IMR-90 (cell line): ENCODE data around the gene MEST. TPM values are rescaled to one million over a fixed set of nuclear protein-coding genes. Genes with fewer than 3 reads are reported as not detected.

Experiments
- ATAC-seq: fragments of 200-7000 bp; cut with Tn5 transposase; 2 replicates; pipeline ENCODE4 v1.9.1; 2020; ENCODE audit warnings: low read depth, mild to moderate bottlenecking, moderate library complexity
- BruUV-seq: library from RNA; stranded (reverse); fragments of 400-500 nt; replicated peaks from 2 replicates; lab custom pipeline; 2021; lab: Mats Ljungman, UMichigan
- CTCF ChIA-PET: fragments of 300-600 bp; formaldehyde crosslinking; extraction: SDS; loops from one replicate; lab custom pipeline; 2021; ENCODE audit warnings: antibody characterized with exemption; lab: Yijun Ruan, JAX
- POLR2A ChIA-PET: fragments of 300-600 bp; sonication (Branson Sonifier 250); formaldehyde crosslinking; loops from one replicate; lab custom pipeline; 2022; ENCODE audit warnings: antibody characterized with exemption; ENCODE audit not compliant: unreplicated experiment; lab: Charles Lee
- DNase-seq: peaks from one replicate; pipeline ENCODE4 v3.0.0; 2013
- H2AFZ ChIP-seq: replicated peaks from 2 replicates; pipeline ENCODE3; 2013; ENCODE audit warnings: low read length, mild to moderate bottlenecking; ENCODE audit not compliant: poor library complexity
- H2AK5ac ChIP-seq: 2 replicates; pipeline ENCODE4 v1.6.1; 2013; ENCODE audit warnings: low read depth, low read length, inconsistent platforms
- H2AK9ac ChIP-seq: replicated peaks from 2 replicates; pipeline ENCODE3; 2013; ENCODE audit warnings: mild to moderate bottlenecking, low read depth, low read length, moderate library complexity; ENCODE audit not compliant: poor library complexity
- H2BK120ac ChIP-seq: 2 replicates; pipeline ENCODE4 v1.6.1; 2013; ENCODE audit warnings: low read depth, low read length, inconsistent platforms
- H2BK15ac ChIP-seq: 3 replicates; pipeline ENCODE4 v1.6.1; 2013; ENCODE audit warnings: low read depth, low read length, inconsistent platforms
- H2BK20ac ChIP-seq: 2 replicates; pipeline ENCODE4 v1.6.1; 2013; ENCODE audit warnings: low read depth, mild to moderate bottlenecking, inconsistent platforms, low read length, moderate library complexity
- H2BK5ac ChIP-seq: 2 replicates; pipeline ENCODE4 v1.6.1; 2013; ENCODE audit warnings: mild to moderate bottlenecking, low read depth, low read length, inconsistent platforms; ENCODE audit not compliant: poor library complexity, severe bottlenecking
- H3K14ac ChIP-seq: replicated peaks from 2 replicates; pipeline ENCODE4 v1.6.1; 2013; ENCODE audit warnings: low read depth, low read length, inconsistent platforms
- H3K18ac ChIP-seq: 2 replicates; pipeline ENCODE4 v1.6.1; 2013; ENCODE audit warnings: low read depth, low read length, control low read depth
- H3K23ac ChIP-seq: 2 replicates; pipeline ENCODE4 v1.6.1; 2013; ENCODE audit warnings: low read depth, low read length, inconsistent platforms
- H3K27ac ChIP-seq: 2 replicates; pipeline ENCODE4 v1.5.1; 2013; ENCODE audit warnings: mild to moderate bottlenecking, control low read depth, low read length; ENCODE audit not compliant: insufficient read depth
- H3K27me3 ChIP-seq: 2 replicates; pipeline ENCODE4 v1.6.1; 2013; ENCODE audit warnings: low read length; ENCODE audit not compliant: control insufficient read depth, insufficient read depth
- H3K36me3 ChIP-seq: 2 replicates; pipeline ENCODE4 v1.6.1; 2013; ENCODE audit warnings: low read length, mixed read lengths; ENCODE audit not compliant: control insufficient read depth, insufficient read depth
- H3K4ac ChIP-seq: 2 replicates; pipeline ENCODE4 v1.6.1; 2013; ENCODE audit warnings: low read depth, low read length, inconsistent platforms
- H3K4me1 ChIP-seq: 2 replicates; pipeline ENCODE4 v1.6.1; 2013; ENCODE audit warnings: low read length, mixed read lengths; ENCODE audit not compliant: control insufficient read depth, insufficient read depth
- H3K4me2 ChIP-seq: 2 replicates; pipeline ENCODE4 v1.6.1; 2013; ENCODE audit warnings: low read depth, mild to moderate bottlenecking, control low read depth, low read length, moderate library complexity
- H3K4me3 ChIP-seq: 2 replicates; pipeline ENCODE4 v1.5.1; 2013; ENCODE audit warnings: low read depth, mild to moderate bottlenecking, control low read depth, low read length, moderate library complexity; ENCODE audit not compliant: insufficient read depth
- H3K56ac ChIP-seq: 2 replicates; pipeline ENCODE4 v1.6.1; 2013; ENCODE audit warnings: low read length, inconsistent platforms; ENCODE audit not compliant: insufficient read depth; ENCODE audit errors: extremely low read depth
- H3K79me1 ChIP-seq, 2 experiments: 2 replicates each; pipeline ENCODE4 v1.6.1; 2013; ENCODE audit warnings: low read length in 2 of 2, inconsistent platforms in 1 of 2, low read depth in 1 of 2
- H3K9ac ChIP-seq: 2 replicates; pipeline ENCODE4 v1.6.1; 2013; ENCODE audit warnings: low read depth, low read length, control low read depth
- H3K9me1 ChIP-seq: 2 replicates; pipeline ENCODE4 v1.6.1; 2013; ENCODE audit warnings: low read length, inconsistent platforms; ENCODE audit not compliant: insufficient read depth
- H3K9me3 ChIP-seq: 2 replicates; pipeline ENCODE4 v1.6.1; 2013; ENCODE audit warnings: low read length; ENCODE audit not compliant: control insufficient read depth, insufficient read depth
- H4K20me1 ChIP-seq: 2 replicates; pipeline ENCODE4 v1.6.1; 2013; ENCODE audit warnings: low read length, inconsistent platforms; ENCODE audit not compliant: insufficient read depth
- H4K5ac ChIP-seq: 2 replicates; pipeline ENCODE4 v1.6.1; 2013; ENCODE audit warnings: mild to moderate bottlenecking, low read depth, low read length, control low read depth
- H4K8ac ChIP-seq, 2 experiments: 2 replicates each; pipeline ENCODE4 v1.6.1; 2013; ENCODE audit warnings: low read depth in 2 of 2, low read length in 2 of 2, control low read depth in 1 of 2, inconsistent platforms in 1 of 2
- H4K91ac ChIP-seq: 2 replicates; pipeline ENCODE4 v1.6.1; 2013; ENCODE audit warnings: low read depth, low read length, inconsistent platforms; ENCODE audit not compliant: insufficient read depth
- MAFK ChIP-seq: IDR thresholded peaks from 2 replicates; pipeline ENCODE4 v1.6.1; 2012; ENCODE audit warnings: low read depth, low read length, improper control_type of control experiment
- WGBS, 2 experiments: methylation state at CpG; one replicate each; pipeline versions ENCODE4 v1.1.5 to v1.1.7; 2013; ENCODE audit warnings: missing lambda C conversion rate in 2 of 2; ENCODE audit not compliant: insufficient read length in 1 of 2; ENCODE audit errors: extremely low coverage in 2 of 2; 5-methylcytosine and 5-hydroxymethylcytosine counted together
- dilution Hi-C: fragments of 300-500 bp; cut with HindIII; formaldehyde crosslinking; loops from one replicate; pipeline ENCODE4 v1.14.3; 2018; ENCODE audit warnings: low sequenced_read_pairs; ENCODE audit not compliant: unreplicated experiment
- in situ Hi-C: fragments of 300-500 bp; cut with MboI; formaldehyde crosslinking; loops from 3 replicates; pipeline ENCODE4 v1.14.3; 2019; ENCODE audit warnings: low sequenced_read_pairs, inconsistent platforms, mixed read lengths
- intact Hi-C: fragments of 100-400 bp; cut with micrococcal nuclease; formaldehyde crosslinking; loops from 2 replicates; pipeline ENCODE4 v1.10.0; 2022
- polyA plus RNA-seq, 3 experiments: library from polyadenylated mRNA; depleted of rRNA; stranded (reverse); fragments of >200 nt; gene quantifications; 2 replicates each; pipeline ENCODE4 v1.2.3, GENCODE V29; 2012; ENCODE audit warnings: low replicate concordance in 1 of 3
- total RNA-seq: library from RNA; depleted of rRNA; stranded (reverse); fragments of >200 nt; gene quantifications from 2 replicates; pipeline ENCODE4 v1.2.3, GENCODE V29; 2012
- TF ChIP-seq, protein P1 (sequence below): fragments of 150-350 bp; IDR thresholded peaks from 2 replicates; pipeline ENCODE4 v1.6.1; 2017; ENCODE audit warnings: mild to moderate bottlenecking, antibody characterized with exemption, low read length, low read depth

Gene MEST
- total and polyA plus RNA-seq, 2 of the 4 experiments (the other 2 are of a cell fraction) = 219 to 317 TPM

DNA sequence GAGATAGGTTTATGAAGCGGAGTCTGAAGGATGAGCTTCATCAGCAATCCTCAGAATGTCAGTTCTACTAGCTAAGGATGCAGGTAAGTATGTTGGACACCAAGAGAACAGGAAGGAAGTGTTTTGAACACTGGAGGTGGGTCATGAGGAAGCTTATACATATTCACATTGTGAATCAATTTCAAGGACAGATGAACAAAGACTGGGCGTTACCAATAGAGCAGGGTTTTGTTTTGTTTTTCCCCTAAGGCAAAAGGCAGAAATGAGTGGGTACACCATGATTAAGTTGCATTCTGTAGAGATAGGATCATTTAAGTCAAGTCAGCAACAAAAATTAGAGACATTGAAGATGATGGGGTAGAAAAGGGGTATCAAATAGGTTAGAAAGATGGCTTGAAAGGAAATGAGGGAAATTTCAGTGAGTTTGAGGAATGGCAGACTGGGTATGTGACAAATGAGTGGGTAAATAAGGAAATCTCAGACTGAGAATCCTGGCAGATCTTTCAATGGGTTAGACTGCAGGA is 51.7 kb downstream of the MEST start:
- CTCF ChIA-PET = no interaction called here
- intact Hi-C loops (no loop called here), dilution Hi-C loops (no loop called here), in situ Hi-C loops (no loop called here)
- ATAC-seq = no peak
- Histone ChIP-seq H3K4ac (no peak overlapping the region), H3K79me1 (no peaks in the 10 kb centered on the region), H3K9me3 (no peaks in the 10 kb centered on the region), H2AFZ (no peak overlapping the region), H2BK20ac (no peak overlapping the region), H3K23ac (no peak overlapping the region), H4K5ac (no peak overlapping the region), H4K91ac (no peak overlapping the region), H3K4me1 (no peaks in the 10 kb centered on the region), H3K14ac (no peak overlapping the region), H2AK5ac (no peak overlapping the region), H4K8ac (no peak overlapping the region), H3K27me3 (no peaks in the 10 kb centered on the region), H3K4me2 (no peak overlapping the region), H3K36me3 (0 out of 2 replicates have a peak, but pooled peaks cover 3% of the 10 kb centered on the region), H3K56ac (no peak overlapping the region), H2BK5ac (no peak overlapping the region), H2AK9ac (no peak overlapping the region), H3K9ac (no peak overlapping the region), H2BK15ac (no peak overlapping the region), H4K20me1 (no peaks in the 10 kb centered on the region), H3K27ac (no peak overlapping the region), H3K9me1 (peaks cover 3% of the 10 kb centered on the region; the same call in 1 of the 2 replicates), H3K4me3 (no peak overlapping the region), H2BK120ac (no peak overlapping the region), H3K18ac (no peak overlapping the region)
- 83% methylated on average over 1 of the region's 2 CpGs; no CpG with 5 or more reads in 1 of the 2 experiments for whole genome bisulfite sequencing, 2 experiments
- no TSS peak for BruUV-seq
- no peak for DNase-seq
- POLR2A ChIA-PET = no interaction called here
- TF ChIP-seq MAFK = peak; percentile 47
- TF ChIP-seq, protein P1, sequence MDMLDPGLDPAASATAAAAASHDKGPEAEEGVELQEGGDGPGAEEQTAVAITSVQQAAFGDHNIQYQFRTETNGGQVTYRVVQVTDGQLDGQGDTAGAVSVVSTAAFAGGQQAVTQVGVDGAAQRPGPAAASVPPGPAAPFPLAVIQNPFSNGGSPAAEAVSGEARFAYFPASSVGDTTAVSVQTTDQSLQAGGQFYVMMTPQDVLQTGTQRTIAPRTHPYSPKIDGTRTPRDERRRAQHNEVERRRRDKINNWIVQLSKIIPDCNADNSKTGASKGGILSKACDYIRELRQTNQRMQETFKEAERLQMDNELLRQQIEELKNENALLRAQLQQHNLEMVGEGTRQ = no peak
